NCI-H2081 (cell line): ENCODE results near the gene EIF4E.
"Not testable (repeated sequence)": the region's sequence is repeated elsewhere in the genome, so short reads cannot be mapped to it uniquely, and the experiment has no call there.

Experiments
- DNase-seq, 2 experiments: peaks; one replicate each; lab custom pipeline; 2025; lab: John Stamatoyannopoulos, UW

The EIF4E gene, protein sequence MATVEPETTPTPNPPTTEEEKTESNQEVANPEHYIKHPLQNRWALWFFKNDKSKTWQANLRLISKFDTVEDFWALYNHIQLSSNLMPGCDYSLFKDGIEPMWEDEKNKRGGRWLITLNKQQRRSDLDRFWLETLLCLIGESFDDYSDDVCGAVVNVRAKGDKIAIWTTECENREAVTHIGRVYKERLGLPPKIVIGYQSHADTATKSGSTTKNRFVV

DNA sequence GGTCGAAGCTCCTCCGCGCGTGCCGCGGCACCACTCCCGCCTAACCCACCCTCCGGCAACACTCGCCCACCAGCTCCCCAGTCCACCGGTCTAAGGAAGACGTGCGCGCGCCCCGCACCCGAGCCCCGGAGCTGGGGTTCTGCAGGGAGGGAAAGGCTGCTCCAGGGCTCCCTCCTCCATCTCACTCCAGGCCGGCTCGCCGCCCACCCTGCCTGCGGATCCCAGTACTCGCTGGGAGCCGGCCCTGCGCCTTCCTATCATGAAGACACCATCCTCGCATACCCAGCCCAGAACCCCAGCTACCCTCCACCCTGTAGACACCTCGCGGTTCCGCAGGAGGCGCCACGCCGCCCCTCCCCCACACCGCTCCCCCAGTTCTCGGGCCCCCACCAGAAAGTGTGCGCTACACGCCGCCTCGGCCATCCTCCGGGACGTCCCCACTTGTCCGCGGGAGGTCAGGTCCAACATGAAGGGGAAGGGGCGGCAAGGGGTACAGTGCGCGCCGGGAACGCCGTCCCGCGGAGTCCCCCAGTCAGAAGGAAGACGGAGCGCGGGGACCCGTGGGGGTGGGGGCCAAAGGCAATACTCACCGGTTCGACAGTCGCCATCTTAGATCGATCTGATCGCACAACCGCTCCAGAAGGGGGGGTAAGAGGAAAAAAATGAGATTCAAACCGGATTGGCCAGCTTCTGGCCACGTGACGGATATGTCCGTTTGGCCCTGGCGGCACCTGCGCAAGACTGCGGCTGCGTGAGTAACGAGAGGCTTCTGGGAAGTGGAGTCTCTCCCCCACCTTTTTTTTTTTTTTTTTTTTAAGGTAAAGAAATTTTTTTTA is at the start of gene EIF4E:
EIF4E (minus strand) TSS at position 629 of the 836 bp plus-strand sequence; CDS start at position 608, 21 bp downstream.
- DNase-seq: peak; percentile 94 to 97

DNA sequence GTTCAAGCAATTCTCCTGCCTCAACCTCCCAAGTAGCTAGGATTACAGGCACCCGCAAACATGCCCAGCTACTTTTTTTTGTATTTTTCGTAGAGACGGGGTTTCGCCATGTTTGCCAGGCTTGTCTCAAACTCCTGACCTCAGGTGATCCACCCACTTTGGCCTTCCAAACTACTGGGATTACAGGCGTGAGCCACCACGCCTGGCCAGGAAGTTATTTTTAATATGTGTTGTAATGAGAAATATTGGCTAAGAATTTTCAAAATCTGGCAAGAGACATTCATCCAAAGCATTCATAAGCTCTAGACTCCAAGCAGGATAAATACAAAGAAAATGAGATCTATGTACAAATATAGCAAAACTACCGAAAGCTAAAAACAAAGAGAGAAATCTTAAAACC is 48.6 kb upstream of the EIF4E start:
- no peak for DNase-seq

DNA sequence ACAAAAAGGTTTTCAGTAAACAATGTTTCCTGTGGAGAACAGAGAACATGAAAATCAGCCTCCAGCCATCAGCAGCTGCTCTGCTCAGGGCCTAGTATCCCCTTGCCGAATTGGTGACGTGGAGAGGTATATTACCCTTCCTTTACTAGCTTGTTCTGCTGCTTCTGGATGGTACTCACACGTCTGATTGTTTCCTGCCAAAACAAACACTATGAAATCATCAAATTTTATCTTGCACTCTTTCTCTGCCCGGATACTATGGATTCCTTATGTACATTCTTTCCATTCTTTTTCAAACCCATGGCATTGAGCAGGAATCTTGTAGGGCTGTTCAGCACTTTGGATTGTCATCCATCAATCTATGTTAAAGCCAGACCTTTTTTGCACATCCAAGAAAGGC is 47.8 kb upstream of the EIF4E start:
- no peak for DNase-seq

DNA sequence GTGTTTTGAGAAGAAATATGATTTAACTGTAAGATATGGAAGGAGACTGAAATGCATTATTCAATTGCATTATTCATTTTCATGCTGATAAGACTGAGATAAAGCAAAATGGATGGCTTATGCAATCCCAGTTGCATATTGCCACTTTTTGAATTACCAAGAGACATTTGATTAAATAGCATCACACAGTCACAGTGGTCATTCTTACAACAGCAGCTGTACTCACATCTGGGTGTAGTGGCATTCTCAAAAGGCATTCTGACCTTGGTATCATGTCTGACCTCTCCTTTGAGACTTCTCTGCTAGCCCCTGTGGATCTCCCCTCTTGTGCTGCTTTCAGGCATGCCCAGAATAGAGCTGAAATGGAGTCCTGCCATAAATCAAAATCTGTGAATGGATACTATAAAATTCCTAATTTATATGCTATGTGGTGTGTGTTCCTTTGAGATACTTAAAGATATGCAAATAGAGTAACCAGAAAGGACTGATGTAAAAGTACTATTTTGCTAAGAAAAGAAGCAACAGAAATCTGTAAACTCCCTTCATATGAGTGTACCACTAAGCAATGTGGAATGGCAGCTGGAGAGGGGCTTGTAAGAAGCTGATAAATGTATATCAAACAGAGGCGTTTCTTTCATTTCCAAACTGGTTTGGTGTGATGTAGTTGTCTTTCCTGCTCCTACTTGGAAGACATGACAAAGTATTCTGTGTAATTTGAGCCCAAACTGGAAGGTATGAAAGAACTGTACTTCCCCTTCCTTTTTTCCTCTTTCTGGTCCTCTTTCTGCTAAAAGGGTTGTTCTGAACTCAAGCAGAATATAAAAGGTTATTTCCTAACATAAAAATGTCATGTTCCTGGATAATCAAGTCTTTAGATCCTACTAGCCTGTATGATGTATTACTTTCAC is 41.2 kb upstream of the EIF4E start:
- no peak for DNase-seq

DNA sequence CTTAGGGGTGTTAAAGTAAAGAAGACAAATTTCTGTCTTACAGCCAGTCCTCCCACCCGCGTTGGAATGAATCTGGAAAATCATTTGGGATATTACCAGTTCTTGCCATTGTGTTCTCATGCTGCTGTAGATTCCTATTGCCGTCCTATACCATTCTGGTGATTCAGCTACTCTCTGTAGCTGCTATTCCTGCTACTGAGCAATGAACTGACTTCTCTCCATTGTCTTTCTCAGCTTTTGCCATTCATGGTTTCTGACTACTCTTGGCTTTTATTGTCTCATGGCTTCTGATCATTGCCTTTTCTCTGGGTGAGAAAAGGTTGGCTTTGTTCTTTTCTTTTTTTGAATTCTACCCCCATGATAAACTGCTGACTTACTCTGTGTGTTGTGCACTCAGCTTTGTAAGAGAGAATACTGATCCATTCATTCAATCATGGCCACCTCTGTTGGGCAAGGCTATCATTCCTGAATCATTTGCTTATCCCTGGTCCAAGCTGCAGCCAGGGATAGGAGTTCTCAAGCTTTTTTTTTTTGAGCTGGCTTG is 38.9 kb upstream of the EIF4E start:
- DNase-seq: no peak

DNA sequence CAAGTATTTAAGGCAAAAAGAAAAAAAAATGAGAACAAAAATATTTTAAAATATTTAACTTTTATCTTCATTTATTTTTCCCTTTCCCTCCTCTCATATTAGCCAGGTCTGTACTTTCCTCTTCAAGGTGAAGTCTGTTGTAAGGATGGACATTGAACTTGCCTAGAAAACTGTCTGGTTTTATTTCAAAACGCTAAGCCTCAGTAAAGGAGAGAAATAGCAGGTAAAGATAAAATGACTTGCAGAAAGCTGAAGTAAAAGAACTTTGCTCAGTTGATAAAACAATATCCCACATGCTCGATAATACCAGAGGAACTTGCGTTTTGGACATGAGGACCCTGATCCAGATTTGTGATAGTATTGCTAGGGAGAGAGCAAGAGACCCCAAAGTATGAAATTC is 38.0 kb upstream of the EIF4E start:
- DNase-seq: no peak

DNA sequence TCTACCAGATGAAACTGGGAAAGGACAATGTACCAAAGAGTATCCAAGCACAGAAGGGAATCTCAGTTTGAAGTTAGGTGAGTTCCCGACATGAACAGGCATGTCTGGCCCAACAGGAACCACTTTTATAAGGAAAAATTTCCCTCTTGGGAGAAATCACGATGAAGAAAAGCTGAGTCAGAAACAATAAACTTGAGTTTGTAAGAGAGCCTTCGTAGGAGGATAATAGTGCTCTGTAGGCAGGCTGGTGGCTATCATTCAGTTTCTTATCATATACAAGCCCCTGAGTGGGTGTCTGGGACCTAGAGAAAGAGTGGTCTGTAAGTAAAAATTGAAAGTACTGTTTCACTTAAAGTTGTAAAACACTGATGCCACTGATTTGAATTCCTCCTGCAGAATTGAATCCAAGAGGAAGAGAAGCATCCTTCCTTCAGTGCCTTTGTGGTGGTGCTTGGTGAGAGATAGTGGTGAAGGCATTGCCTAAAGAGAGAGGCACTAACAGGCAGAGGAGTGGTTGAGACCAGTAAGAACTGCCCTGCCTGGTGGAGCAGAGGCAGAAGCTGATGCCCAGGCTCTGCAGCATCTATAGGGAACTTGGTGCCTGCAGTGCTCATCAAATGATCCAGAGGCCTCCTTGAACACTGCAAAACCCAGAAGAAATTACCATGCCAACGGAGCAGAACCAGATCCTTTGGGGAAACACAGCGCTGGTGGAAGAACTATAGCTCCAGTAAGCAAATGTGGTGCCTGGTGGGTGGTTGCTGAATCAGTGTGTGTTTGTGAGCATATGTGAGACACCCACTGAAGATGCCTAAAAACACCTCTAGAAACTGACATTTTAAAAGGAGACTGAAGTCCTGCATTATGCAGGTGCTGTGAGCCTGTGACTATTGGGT is 34.9 kb upstream of the EIF4E start:
- no peak for DNase-seq

DNA sequence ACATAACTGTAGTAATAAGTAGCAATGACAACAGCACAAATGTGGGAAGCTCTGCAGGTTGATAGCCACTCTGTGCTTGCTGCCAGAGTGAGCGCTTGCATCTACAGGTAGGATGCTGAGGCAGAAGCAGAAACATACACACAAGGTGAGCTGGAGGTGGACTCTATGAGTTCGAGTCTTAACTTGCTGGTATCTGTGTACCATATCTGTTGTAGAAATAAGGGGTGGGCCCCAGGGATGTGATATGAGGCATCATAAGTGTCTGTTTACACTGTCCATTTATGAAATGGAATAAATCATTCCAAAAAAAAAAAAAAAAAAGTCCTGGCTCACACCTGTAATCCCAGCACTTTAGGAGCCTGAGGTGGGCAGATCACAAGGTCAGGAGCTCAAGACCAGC is 32.8 kb upstream of the EIF4E start:
- no peak for DNase-seq

DNA sequence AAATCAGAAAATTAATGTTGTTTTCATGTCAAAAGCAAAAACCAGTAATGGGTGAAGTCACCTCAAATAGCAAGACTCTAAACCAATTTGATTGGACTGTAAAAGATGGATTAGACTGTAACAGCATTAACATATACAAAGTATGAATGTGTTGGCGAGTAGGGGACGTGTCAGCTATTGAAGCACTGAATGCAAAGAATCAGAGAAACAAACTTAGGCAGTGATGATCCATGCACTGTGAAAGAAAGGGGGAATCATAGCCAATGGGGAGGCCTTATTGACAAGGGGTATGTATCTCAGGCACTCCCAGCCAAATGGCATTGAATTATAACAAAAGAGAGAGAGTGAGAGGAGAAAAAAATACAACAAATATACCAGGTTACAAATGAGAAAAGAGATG is 30.5 kb upstream of the EIF4E start:
- DNase-seq: no peak

DNA sequence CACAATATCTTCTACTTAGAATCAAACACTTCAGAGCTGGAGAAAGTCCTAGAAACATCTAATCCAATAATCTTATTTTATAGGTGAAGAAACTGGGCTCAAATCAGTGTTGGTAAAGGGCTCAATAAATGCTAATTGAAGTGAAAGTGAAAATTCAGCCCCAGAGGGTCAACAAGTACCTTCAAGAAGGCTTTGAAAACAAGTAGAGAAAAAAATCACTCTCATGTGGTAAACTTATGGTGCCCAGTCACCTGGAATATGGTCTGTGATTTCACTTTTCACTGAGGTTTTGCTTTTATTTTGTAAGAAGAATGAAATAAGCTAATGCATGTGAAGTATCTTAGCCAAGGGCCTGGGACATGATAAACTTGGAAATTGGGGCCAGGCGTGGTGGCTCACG is 29.1 kb upstream of the EIF4E start:
- no peak for DNase-seq

DNA sequence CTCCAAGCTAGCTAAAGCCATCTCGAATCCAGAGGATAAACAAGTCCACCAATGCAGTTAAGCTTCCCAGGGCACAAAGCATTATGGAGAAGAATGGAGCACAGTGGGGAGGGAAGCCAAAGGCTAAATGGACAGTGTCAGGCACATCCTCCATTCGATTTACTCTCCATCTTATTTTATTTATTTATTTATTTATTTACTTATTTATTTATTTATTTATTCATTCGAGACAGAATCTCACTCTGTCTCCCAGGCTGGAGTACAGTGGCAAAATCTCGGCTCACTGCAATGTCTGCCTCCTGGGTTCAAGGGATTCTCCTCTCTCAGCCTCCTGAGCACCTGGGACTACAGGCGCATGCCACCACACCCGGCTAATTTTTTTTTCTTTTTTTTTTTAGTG is 26.3 kb upstream of the EIF4E start:
- no peak for DNase-seq

DNA sequence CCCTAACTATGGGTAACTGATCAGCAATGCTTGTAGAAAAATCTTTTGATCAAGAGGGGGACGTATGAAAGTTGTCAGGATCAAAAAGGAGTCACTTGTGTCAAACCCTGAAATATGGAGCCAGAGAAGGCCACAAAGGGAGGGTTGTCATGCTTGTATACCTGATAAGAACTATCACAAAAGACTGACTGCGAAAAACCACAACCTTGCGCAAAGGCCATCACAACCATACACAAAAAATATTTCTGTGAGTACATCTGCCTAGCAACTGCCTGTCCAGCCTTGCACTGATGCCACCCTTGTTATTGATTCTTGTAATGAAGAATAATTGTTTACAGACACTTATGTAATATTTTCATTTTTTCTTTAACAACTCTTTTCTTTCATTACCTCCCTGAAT is 22.8 kb upstream of the EIF4E start:
- no peak for DNase-seq

DNA sequence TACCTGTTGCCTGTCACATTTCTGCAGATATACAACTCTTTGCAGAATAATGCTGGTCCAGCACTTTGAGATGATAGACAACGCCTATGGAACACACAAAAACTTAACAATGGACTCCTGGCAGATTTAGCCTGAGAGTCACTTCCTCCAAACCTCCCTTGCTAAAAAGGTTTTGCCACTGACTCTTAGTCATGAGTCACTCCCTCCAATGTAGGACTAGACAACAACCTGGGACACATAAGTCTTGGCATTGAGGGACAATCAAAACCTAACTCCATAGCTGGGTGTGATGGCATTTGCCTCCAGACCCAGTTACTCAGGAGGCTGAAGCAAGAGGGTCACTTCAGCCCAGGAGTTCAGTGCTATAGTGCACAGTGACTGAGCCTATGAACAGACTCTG is 22.0 kb upstream of the EIF4E start:
- DNase-seq: no peak

DNA sequence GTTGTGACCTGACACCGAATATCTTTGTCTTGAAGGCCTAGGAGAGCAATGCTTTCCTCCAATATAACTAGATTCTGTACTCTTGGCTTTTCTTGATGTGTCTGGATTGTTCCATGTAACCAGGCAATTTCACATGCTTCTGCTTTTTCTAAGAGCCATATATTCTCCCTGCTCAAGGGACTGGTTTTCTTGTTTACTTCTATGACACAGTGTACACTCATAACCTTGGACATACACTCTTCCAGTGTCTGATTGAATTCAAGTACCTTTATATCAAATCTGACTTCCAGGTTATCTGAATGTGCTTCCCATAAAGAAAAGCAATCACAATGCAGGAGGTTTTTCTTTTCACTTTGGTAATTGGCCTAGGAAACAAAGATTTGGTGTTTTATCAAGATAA is 17.4 kb upstream of the EIF4E start:
- no peak for DNase-seq

DNA sequence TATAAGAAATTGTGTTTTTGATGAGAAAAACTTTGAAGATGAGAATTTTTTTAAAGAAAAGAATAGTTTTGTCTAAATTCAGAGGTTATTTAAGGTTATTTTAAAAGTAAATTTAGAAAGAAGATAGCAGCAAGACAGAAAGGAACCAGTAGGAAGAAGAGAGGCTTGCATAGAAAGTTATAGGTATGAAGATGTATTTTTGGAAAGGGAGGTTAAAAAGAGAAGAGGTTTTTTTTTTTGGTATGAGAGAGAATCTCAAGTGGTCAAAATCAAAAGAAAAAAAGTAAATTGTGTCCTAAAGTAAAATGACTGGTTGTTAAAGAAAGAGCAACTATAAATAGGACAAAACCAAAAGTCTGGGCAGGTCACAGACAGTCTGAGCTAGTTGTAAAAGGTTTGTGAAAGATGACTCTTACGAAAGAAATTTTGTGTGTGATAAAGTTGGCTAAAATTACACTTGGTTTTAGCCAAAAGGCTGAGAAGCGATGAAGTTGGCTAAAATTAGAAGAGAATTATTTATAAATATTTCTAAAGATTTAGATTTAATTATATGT is 16.4 kb upstream of the EIF4E start:
- DNase-seq: no peak

DNA sequence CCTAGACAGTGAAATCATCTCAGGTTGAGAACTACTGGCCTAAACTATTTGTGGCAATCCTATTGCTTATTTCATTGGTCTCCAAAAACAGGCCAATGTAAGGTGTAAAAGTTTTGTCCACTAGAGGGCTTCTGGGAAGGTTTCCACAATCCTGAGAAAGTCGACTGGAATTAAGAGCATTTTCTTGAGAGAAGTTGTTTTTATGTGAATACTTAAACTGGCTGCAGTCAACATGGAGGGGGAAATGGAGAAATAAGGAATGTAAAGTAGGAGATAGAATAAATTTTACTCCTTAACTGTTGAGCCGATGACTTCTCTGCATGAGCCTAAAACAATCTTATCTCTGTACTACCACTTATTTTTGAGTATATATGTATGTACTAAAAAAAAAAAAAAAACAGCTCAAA is 11.0 kb upstream of the EIF4E start:
- peak in 1 of 2 experiments; percentile 16 for DNase-seq

DNA sequence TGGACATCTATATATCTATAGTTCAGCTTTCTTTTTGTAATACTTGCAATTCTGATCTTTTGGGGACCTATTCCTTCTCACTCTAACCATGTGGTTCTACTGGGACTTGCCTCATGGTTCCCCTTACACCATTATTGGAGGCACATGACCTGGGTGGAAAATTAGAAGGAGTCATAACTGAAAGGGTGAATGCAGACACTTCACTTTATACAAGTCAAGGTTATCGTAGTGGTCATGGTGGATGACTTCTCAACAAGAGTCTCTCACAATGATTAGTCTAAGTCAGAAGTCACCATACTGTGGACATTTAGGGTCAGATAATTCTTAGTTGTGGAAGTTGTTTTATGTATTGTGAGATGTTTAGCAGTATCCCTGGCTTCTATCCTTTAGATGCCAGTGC is 10.5 kb upstream of the EIF4E start:
- no peak for DNase-seq

DNA sequence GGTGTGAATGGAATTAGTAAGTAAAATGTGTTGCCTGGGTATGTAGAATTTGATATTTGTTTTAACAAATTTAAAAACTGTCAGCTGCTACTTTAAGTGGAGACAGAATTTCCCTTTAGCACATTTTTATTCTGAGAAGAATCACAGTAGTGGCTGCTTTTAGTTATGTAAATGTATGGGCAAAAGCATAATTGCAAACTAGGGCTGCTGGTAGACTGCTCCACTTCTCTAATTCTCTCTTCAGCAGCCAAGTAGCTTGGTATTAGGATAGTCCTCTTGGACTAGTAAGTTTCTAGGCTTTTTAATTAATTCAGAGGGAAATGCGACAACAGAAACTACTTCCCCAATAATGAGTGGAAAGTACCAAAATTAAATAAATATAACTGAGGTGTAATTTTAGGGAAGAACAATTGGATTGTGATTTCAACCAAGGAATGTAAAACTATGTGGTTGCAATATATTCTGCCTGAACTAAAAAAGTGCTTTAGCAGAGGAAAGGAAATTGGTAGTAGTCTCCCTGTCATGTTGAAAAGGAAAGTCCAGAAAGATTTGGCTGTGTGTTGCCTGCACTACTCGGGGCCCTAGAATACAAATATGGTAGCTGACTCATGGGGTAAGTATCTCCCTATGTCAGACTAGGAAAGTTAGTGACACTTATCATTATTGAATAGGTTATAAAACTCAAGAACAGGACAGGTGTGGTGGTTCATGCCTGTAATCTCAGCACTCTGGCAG is 9.2 kb upstream of the EIF4E start:
- no peak for DNase-seq

DNA sequence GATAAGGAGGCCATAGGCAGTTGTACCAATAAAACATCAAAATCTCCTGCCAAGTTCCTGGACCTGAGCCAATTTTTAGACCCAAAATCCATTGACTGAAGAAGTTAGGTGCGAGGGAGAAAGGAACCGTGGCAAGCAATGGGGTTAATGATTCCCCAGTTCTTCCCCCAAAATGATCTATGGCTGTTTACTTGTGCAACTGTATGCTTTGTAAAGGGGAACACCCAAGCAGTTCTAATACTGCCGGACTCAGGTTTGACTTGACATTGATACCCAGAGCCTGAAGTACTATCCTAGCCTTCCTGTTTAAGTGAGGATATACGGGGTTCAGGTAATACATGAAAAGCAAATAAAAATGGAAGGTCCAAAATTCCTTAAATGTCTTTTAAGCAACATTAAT is 6.7 kb upstream of the EIF4E start:
- DNase-seq: no peak

DNA sequence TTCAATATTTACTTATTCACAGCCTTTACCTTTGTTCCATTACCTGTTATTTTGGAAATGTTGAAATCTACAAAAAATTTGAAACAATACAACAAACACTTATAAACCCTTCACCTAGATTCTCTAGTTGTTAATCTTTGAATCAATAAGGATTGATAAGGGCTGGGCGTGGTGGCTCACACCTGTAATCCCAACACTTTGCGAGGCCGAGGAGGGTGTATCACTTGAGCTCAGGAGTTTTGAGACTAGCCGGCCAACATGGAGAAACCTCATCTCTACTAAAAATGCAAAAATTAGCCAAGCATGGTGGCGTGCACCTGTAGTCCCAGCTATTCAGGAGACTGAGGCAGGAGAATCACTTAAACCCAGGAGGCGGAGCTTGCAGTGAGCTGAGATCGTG is 5.9 kb upstream of the EIF4E start:
- DNase-seq: not testable (repeated sequence)
